Esophagus muscularis mucosa (tissue), 4 donors: ENCODE results near the gene ANKRD33B.

Experiments
- EP300 ChIP-seq: sonication (generic); formaldehyde crosslinking; IDR thresholded peaks from one replicate; pipeline ENCODE4 v1.6.1; 2017; ENCODE audit warnings: antibody characterized with exemption
- POLR2A ChIP-seq: fragments of 450-650 bp; IDR thresholded peaks from one replicate; pipeline ENCODE4 v1.6.1; 2017; ENCODE audit warnings: antibody characterized with exemption, moderate library complexity, mild to moderate bottlenecking, low read depth
- POLR2AphosphoS5 ChIP-seq, 2 donors: sonication (generic); formaldehyde crosslinking; IDR thresholded peaks; one replicate each; pipeline ENCODE4 v1.6.1; 2017; ENCODE audit warnings: antibody characterized with exemption in 2 of 2
- TF ChIP-seq, protein P1 (sequence below), 3 experiments: fragments of 200-600 bp in 2 of 3; fragments of 450-650 bp in 1 of 3; sonication (generic) in 2 of 3; IDR thresholded peaks; one replicate each; pipeline ENCODE4 v1.5.1; 2017 to 2019; ENCODE audit warnings: antibody characterized with exemption in 3 of 3, mild to moderate bottlenecking in 2 of 3, moderate library complexity in 1 of 3

DNA sequence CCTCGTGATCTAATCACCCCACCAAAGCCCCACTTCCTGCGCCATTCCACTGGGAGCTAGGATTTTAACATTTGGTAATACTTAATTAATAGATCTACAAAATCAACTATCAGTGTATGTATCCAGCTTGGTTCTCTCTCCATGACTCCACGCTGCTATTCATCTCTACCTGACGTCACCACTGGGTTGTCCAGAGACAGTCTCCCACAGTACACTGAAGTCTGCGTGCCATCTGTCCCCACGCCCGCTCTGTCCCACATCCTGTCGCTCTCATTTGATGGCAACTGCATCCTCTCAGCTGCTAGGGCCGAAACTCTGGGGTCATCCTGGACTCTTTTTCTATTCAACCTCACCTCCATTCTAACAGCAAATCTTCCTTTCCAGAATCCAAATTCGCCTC lies 53.2 kb downstream of the ANKRD33B start:
- TF ChIP-seq, protein P1, sequence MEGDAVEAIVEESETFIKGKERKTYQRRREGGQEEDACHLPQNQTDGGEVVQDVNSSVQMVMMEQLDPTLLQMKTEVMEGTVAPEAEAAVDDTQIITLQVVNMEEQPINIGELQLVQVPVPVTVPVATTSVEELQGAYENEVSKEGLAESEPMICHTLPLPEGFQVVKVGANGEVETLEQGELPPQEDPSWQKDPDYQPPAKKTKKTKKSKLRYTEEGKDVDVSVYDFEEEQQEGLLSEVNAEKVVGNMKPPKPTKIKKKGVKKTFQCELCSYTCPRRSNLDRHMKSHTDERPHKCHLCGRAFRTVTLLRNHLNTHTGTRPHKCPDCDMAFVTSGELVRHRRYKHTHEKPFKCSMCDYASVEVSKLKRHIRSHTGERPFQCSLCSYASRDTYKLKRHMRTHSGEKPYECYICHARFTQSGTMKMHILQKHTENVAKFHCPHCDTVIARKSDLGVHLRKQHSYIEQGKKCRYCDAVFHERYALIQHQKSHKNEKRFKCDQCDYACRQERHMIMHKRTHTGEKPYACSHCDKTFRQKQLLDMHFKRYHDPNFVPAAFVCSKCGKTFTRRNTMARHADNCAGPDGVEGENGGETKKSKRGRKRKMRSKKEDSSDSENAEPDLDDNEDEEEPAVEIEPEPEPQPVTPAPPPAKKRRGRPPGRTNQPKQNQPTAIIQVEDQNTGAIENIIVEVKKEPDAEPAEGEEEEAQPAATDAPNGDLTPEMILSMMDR (IDR thresholded peaks at IDR 0.05), result no peak
- TF ChIP-seq POLR2A (no peak), EP300 (no peak), POLR2AphosphoS5 (IDR thresholded peaks at IDR 0.05) (no peak)
